ENCODE results near the gene RDH13. TPM values are rescaled to one million over a fixed set of nuclear protein-coding genes. Genes with fewer than 3 reads are reported as not detected.
A peak's percentile ranks its signal among the peaks of the same experiment; 100 is the strongest.
"Not testable (repeated sequence)": the region's sequence is repeated elsewhere in the genome, so short reads cannot be mapped to it uniquely, and the experiment has no call there.

The RDH13 gene
- total RNA-seq, 5 donors from 2014 or later (not counting 1 experiment from before 2014, with no cell fraction given) = 12.4 to 35.8 (median 21.6) TPM

DNA sequence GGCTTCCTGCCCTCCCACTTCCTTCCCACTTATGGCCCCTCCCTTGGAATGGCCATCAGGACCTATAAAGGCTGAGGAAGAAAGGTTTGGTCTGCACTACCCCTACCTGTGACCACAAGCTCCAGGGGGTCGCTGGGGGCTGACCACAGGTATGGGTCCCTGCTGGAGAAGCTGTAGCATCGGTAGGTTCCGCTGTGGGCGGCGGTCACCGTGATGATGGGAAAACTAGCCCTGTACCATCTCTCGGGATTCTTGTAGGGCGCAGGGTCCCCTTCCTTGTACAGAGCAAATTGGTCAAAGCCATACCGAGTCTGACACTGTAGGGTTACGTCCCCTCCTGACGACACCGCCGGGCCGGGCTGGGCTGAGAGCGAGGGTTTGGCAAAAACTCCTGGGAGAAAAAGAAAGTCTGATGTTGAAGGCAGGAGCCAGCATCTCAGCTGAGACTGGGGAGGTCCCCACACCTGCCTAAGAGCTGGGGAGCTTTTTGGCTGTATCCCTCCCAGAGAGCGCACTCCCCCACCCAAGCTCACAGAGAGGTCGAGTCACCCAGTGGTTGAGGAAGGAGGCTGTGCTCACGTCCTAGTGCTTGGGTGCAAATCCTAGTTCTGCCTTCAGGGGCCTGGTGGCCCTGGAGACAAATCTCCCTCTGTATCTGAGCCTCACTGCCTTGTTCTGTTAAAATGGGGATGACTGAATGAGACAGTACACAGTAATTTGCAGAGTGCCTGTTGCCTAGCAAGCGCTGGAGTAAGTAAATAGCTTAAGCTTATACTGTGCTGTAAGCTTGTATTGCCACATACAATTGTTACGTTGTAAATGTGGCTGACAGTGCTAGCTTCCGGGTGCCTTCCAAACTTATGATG is 35.2 kb downstream of the RDH13 start:
- no peaks in the 10 kb centered on the region for H3K9me3 ChIP-seq
- Mint-ChIP-seq H3K9me3 (peaks cover 9 to 13% (median 11%) of the 10 kb centered on the region in 3 donors), H3K27me3 (no peaks in the 10 kb centered on the region), H3K4me3 (no peak overlapping the region), H3K4me1 (peaks cover 4 to 6% (median 5%) of the 10 kb centered on the region in 3 donors), H3K27ac (peak overlapping the region in 1 of 2 donors; percentile 34), H3K36me3 (no peaks in the 10 kb centered on the region)
- DNase-seq = no peak
- peaks cover 0 to 7% of the 10 kb centered on the region in 2 experiments for H3K4me1 ChIP-seq (ENCODE audit: control insufficient read depth in 1 of 2, extremely low read depth in 1 of 2, insufficient read depth in 2 of 2, low read length in 2 of 2)
- POLR2A ChIA-PET = no interaction called here
- peak in 1 of 4 experiments; percentile 24 for ATAC-seq (replicated peaks in 1 of 4)
- H3K27ac ChIP-seq (ENCODE audit: low read length) = no peak overlapping the region
- CTCF ChIA-PET = no interaction called here
- 98% methylated on average over 15 of the region's 21 CpGs for WGBS (ENCODE audit: insufficient coverage)
- peaks cover 0 to 6% of the 10 kb centered on the region in 2 experiments for H3K27me3 ChIP-seq (replicated peaks in 1 of 2; ENCODE audit: control insufficient read depth in 2 of 2, extremely low read depth in 1 of 2, insufficient read depth in 2 of 2, low read length in 1 of 2)
- no peaks in the 10 kb centered on the region for H3K36me3 ChIP-seq (ENCODE audit: control insufficient read depth in 2 of 2, extremely low read depth in 1 of 2, insufficient read depth in 1 of 2, low read length in 1 of 2)
- H3K4me3 ChIP-seq (ENCODE audit: control insufficient read depth in 1 of 2, extremely low read depth in 1 of 2, low read length in 1 of 2) = no peak overlapping the region

DNA sequence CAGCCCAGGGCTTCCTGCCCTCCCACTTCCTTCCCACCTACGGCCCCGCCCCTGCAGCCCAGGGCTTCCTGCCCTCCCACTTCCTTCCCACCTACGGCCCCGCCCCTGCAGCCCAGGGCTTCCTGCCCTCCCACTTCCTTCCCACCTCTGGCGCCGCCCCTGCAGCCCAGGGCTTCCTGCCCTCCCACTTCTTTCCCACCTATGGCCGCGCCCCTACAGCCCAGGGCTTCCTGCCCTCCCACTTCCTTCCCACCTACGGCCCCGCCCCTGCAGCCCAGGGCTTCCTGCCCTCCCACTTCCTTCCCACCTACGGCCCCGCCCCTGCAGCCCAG is 35.8 kb downstream of the RDH13 start:
- H3K4me1 ChIP-seq (ENCODE audit: control insufficient read depth in 1 of 2, extremely low read depth in 1 of 2, insufficient read depth in 2 of 2, low read length in 2 of 2); H3K9me3 ChIP-seq; POLR2A ChIA-PET; ATAC-seq (replicated peaks in 1 of 4); DNase-seq; H3K36me3 Mint-ChIP-seq; H3K27ac ChIP-seq (ENCODE audit: low read length); H3K36me3 ChIP-seq (ENCODE audit: control insufficient read depth in 2 of 2, extremely low read depth in 1 of 2, insufficient read depth in 1 of 2, low read length in 1 of 2); CTCF ChIA-PET; H3K4me3 ChIP-seq (ENCODE audit: control insufficient read depth in 1 of 2, extremely low read depth in 1 of 2, low read length in 1 of 2); H3K27me3 Mint-ChIP-seq; H3K4me3 Mint-ChIP-seq; H3K27ac Mint-ChIP-seq; H3K4me1 Mint-ChIP-seq; H3K27me3 ChIP-seq (replicated peaks in 1 of 2; ENCODE audit: control insufficient read depth in 2 of 2, extremely low read depth in 1 of 2, insufficient read depth in 2 of 2, low read length in 1 of 2): not testable (repeated sequence)
- peaks cover 9 to 13% (median 11%) of the 10 kb centered on the region in 3 donors for H3K9me3 Mint-ChIP-seq
- no CpG with 5 or more reads among the region's 12 CpGs for WGBS (ENCODE audit: insufficient coverage)

- peaks cover 9 to 13% (median 11%) of the 10 kb centered on the region in 3 donors for H3K9me3 Mint-ChIP-seq
- no peaks in the 10 kb centered on the region for H3K36me3 ChIP-seq (ENCODE audit: control insufficient read depth in 2 of 2, extremely low read depth in 1 of 2, insufficient read depth in 1 of 2, low read length in 1 of 2)
- no peak overlapping the region for H3K4me3 ChIP-seq (ENCODE audit: control insufficient read depth in 1 of 2, extremely low read depth in 1 of 2, low read length in 1 of 2)
- peaks cover 2% of the 10 kb centered on the region for H3K9me3 ChIP-seq
- ChIA-PET POLR2A (no interaction called here), CTCF (no interaction called here)
- DNase-seq = no peak
- no peak overlapping the region for H3K27ac ChIP-seq (ENCODE audit: low read length)
- WGBS (ENCODE audit: insufficient coverage) = 76% methylated on average over 5 of the region's 11 CpGs
- no peak for ATAC-seq (replicated peaks in 1 of 4)
- no peak overlapping the region for H3K27ac Mint-ChIP-seq
- no peak overlapping the region for H3K4me3 Mint-ChIP-seq
- peaks cover 4 to 6% (median 5%) of the 10 kb centered on the region in 3 donors for H3K4me1 Mint-ChIP-seq
- peaks cover 0 to 5% of the 10 kb centered on the region in 2 experiments for H3K4me1 ChIP-seq (ENCODE audit: control insufficient read depth in 1 of 2, extremely low read depth in 1 of 2, insufficient read depth in 2 of 2, low read length in 2 of 2)
- H3K27me3 Mint-ChIP-seq = no peaks in the 10 kb centered on the region
- peaks cover 11% of the 10 kb centered on the region for H3K36me3 Mint-ChIP-seq
- H3K27me3 ChIP-seq (replicated peaks in 1 of 2; ENCODE audit: control insufficient read depth in 2 of 2, extremely low read depth in 1 of 2, insufficient read depth in 2 of 2, low read length in 1 of 2) = no peaks in the 10 kb centered on the region
These were observed 38.8 kb downstream of the RDH13 start for GRCh38 chr19:55024111-55024510.

GRCh38 chr19:55020351-55020750 is 42.6 kb downstream of the RDH13 start:
- peaks cover 26% of the 10 kb centered on the region for H3K36me3 Mint-ChIP-seq

DNA sequence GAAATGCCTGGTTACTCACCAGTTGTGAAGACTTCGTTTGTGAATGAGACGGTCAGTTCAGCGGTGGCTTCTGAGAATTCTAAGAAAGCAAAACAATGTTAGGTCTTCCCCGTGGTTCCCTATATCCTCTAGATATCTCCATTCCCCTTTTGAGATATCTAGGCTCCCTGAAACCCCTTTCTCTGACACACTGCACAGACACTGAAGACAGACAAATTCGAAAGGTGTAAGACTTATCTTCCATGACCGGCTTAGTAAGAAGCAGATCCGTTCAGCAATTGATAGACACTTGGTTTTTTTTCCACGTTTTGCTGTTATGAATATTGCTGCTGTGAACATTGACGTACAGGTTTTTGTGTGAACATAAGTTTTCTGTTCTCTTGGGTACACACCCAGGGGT is 44.3 kb downstream of the RDH13 start:
- no peak for ATAC-seq (replicated peaks in 1 of 4)
- peaks cover 34% of the 10 kb centered on the region for H3K36me3 Mint-ChIP-seq
- peaks cover 0 to 5% (median 0%) of the 10 kb centered on the region in 3 donors for H3K4me1 Mint-ChIP-seq

More at GRCh38 chr19:55020351-55020750, 42.6 kb downstream of the RDH13 start:
- H3K4me1 ChIP-seq (ENCODE audit: control insufficient read depth in 1 of 2, extremely low read depth in 1 of 2, insufficient read depth in 2 of 2, low read length in 2 of 2); H3K27me3 Mint-ChIP-seq; H3K9me3 ChIP-seq; H3K36me3 ChIP-seq (ENCODE audit: control insufficient read depth in 2 of 2, extremely low read depth in 1 of 2, insufficient read depth in 1 of 2, low read length in 1 of 2); POLR2A ChIA-PET; H3K4me3 ChIP-seq (ENCODE audit: control insufficient read depth in 1 of 2, extremely low read depth in 1 of 2, low read length in 1 of 2); H3K27me3 ChIP-seq (replicated peaks in 1 of 2; ENCODE audit: control insufficient read depth in 2 of 2, extremely low read depth in 1 of 2, insufficient read depth in 2 of 2, low read length in 1 of 2); DNase-seq; ATAC-seq (replicated peaks in 1 of 4); H3K27ac Mint-ChIP-seq; H3K27ac ChIP-seq (ENCODE audit: low read length); H3K4me3 Mint-ChIP-seq; CTCF ChIA-PET; H3K4me1 Mint-ChIP-seq: not testable (repeated sequence)
- peaks cover 5 to 13% (median 12%) of the 10 kb centered on the region in 3 donors for H3K9me3 Mint-ChIP-seq

DNA sequence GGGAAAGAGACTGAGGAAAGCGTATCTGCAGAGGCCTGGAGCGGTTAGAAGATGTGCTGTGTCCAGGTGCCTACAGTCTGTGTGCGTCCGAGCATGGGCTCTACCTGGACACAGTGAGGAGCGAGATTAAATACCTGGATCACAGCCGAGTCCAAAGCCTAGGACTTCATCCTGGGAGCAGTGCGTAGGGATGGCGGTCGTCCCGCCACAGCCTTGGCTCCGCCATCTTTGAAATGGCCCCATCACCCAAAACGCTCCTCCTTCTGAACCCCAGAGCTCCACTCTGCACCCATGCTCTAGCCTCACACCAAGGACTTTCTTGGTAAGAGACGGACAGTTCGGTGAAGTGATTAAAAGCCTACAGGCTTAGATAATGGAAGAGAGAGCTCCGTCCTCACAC is 44.7 kb downstream of the RDH13 start:
- ATAC-seq (replicated peaks in 1 of 4) = no peak
- Histone ChIP-seq H3K36me3 (ENCODE audit: control insufficient read depth in 2 of 2, extremely low read depth in 1 of 2, insufficient read depth in 1 of 2, low read length in 1 of 2) (peaks cover 0 to 3% of the 10 kb centered on the region in 2 donors), H3K27me3 (replicated peaks in 1 of 2; ENCODE audit: control insufficient read depth in 2 of 2, extremely low read depth in 1 of 2, insufficient read depth in 2 of 2, low read length in 1 of 2) (no peaks in the 10 kb centered on the region), H3K4me3 (ENCODE audit: control insufficient read depth in 1 of 2, extremely low read depth in 1 of 2, low read length in 1 of 2) (no peak overlapping the region), H3K4me1 (ENCODE audit: control insufficient read depth in 1 of 2, extremely low read depth in 1 of 2, insufficient read depth in 2 of 2, low read length in 2 of 2) (no peaks in the 10 kb centered on the region), H3K9me3 (peaks cover 2% of the 10 kb centered on the region), H3K27ac (ENCODE audit: low read length) (no peak overlapping the region)
- Mint-ChIP-seq H3K27ac (no peak overlapping the region), H3K27me3 (no peaks in the 10 kb centered on the region), H3K9me3 (peaks cover 3 to 11% (median 4%) of the 10 kb centered on the region in 3 donors), H3K36me3 (peaks cover 34% of the 10 kb centered on the region), H3K4me3 (no peak overlapping the region), H3K4me1 (peaks cover 0 to 5% (median 0%) of the 10 kb centered on the region in 3 donors)
- ChIA-PET POLR2A (interaction anchor here in 1 of 2 donors (0.6 kb wide), 1 partner anchor 20 kb away, joined by 4 read pairs; no protein-coding TSS in a partner anchor), CTCF (no interaction called here)
- 86% methylated on average over 12 of the region's 15 CpGs for WGBS (ENCODE audit: insufficient coverage)
- DNase-seq = no peak

More for the DNA sequence above, 44.3 kb downstream of the RDH13 start:
- no peaks in the 10 kb centered on the region for H3K4me1 ChIP-seq (ENCODE audit: control insufficient read depth in 1 of 2, extremely low read depth in 1 of 2, insufficient read depth in 2 of 2, low read length in 2 of 2)
- H3K27ac Mint-ChIP-seq = no peak overlapping the region
- peaks cover 0 to 3% of the 10 kb centered on the region in 2 donors for H3K36me3 ChIP-seq (ENCODE audit: control insufficient read depth in 2 of 2, extremely low read depth in 1 of 2, insufficient read depth in 1 of 2, low read length in 1 of 2)
- ChIA-PET POLR2A (interaction anchor here in 1 of 2 donors (0.6 kb wide), 1 partner anchor 21 kb away, joined by 4 read pairs; no protein-coding TSS in a partner anchor), CTCF (no interaction called here)
- peaks cover 2% of the 10 kb centered on the region for H3K9me3 ChIP-seq
- no peaks in the 10 kb centered on the region for H3K27me3 ChIP-seq (replicated peaks in 1 of 2; ENCODE audit: control insufficient read depth in 2 of 2, extremely low read depth in 1 of 2, insufficient read depth in 2 of 2, low read length in 1 of 2)
- H3K27ac ChIP-seq (ENCODE audit: low read length) = no peak overlapping the region
- peaks cover 5 to 14% (median 7%) of the 10 kb centered on the region in 3 donors for H3K9me3 Mint-ChIP-seq
- no peak for DNase-seq
- H3K4me3 Mint-ChIP-seq = no peak overlapping the region
- H3K4me3 ChIP-seq (ENCODE audit: control insufficient read depth in 1 of 2, extremely low read depth in 1 of 2, low read length in 1 of 2) = no peak overlapping the region
- H3K27me3 Mint-ChIP-seq = no peaks in the 10 kb centered on the region
- WGBS (ENCODE audit: insufficient coverage) = 90% methylated on average over 6 of the region's 9 CpGs
